ENCODE measurements around the gene DGKG. TPM values are rescaled to one million over a fixed set of nuclear protein-coding genes. Genes with fewer than 3 reads are reported as not detected.
A peak's percentile ranks its signal among the peaks of the same experiment; 100 is the strongest.

Gene DGKG
- total RNA-seq, 1 donor from 2014 or later: 6.3 TPM

GRCh38 chr3:186246941-186247340 is 115.1 kb downstream of the DGKG start:
- no peak for DNase-seq (ENCODE audit: low read depth)

GRCh38 chr3:186244016-186244415 is 118.0 kb downstream of the DGKG start:
- DNase-seq (ENCODE audit: low read depth): no peak

GRCh38 chr3:186241910-186242821 is 119.9 kb downstream of the DGKG start:
- DNase-seq (ENCODE audit: low read depth): peak; percentile 92

- peak; percentile 83 for DNase-seq (ENCODE audit: low read depth)
These were observed 122.7 kb downstream of the DGKG start for GRCh38 chr3:186239321-186239720.

- DNase-seq (ENCODE audit: low read depth): no peak
These were observed 124.1 kb downstream of the DGKG start for GRCh38 chr3:186237915-186238314.

GRCh38 chr3:186236357-186237020 is 125.5 kb downstream of the DGKG start:
- no peak for DNase-seq (ENCODE audit: low read depth)

GRCh38 chr3:186235554-186235953 is 126.5 kb downstream of the DGKG start:
- DNase-seq (ENCODE audit: low read depth): no peak

- DNase-seq (ENCODE audit: low read depth): no peak
These were observed 127.9 kb downstream of the DGKG start for GRCh38 chr3:186234152-186234551.

- no peak for DNase-seq (ENCODE audit: low read depth)
These were observed 135.6 kb downstream of the DGKG start for GRCh38 chr3:186226482-186226881.

GRCh38 chr3:186225603-186226002 is 136.4 kb downstream of the DGKG start:
- DNase-seq (ENCODE audit: low read depth): peak; percentile 56

GRCh38 chr3:186224041-186224610 is 137.9 kb downstream of the DGKG start:
- no peak for DNase-seq (ENCODE audit: low read depth)

GRCh38 chr3:186223476-186223875 is 138.6 kb downstream of the DGKG start:
- DNase-seq (ENCODE audit: low read depth): no peak

- peak; percentile 54 for DNase-seq (ENCODE audit: low read depth)
These were observed 140.2 kb downstream of the DGKG start for GRCh38 chr3:186221760-186222378.

- peak; percentile 50 for DNase-seq (ENCODE audit: low read depth)
These were observed 141.0 kb downstream of the DGKG start for GRCh38 chr3:186220911-186221645.

- peak; percentile 29 for DNase-seq (ENCODE audit: low read depth)
These were observed 141.7 kb downstream of the DGKG start for GRCh38 chr3:186220365-186220764.

GRCh38 chr3:186219211-186219638 is 142.8 kb downstream of the DGKG start:
- peak; percentile 82 for DNase-seq (ENCODE audit: low read depth)

GRCh38 chr3:186218421-186218820 is 143.6 kb downstream of the DGKG start:
- DNase-seq (ENCODE audit: low read depth): no peak

GRCh38 chr3:186217820-186218164 is 144.2 kb downstream of the DGKG start:
- peak; percentile 75 for DNase-seq (ENCODE audit: low read depth)

GRCh38 chr3:186216900-186217819 is 144.9 kb downstream of the DGKG start:
- peak; percentile 37 for DNase-seq (ENCODE audit: low read depth)

GRCh38 chr3:186214670-186215069 is 147.4 kb downstream of the DGKG start:
- DNase-seq (ENCODE audit: low read depth): no peak

Data from myocyte (in vitro differentiated cells).